Measurements from ENCODE around the gene APPL2. TPM values are rescaled to one million over a fixed set of nuclear protein-coding genes. Genes with fewer than 3 reads are reported as not detected.

APPL2 gene
- total RNA-seq, 2 donors from 2014 or later: 13.1 to 30.3 TPM

DNA sequence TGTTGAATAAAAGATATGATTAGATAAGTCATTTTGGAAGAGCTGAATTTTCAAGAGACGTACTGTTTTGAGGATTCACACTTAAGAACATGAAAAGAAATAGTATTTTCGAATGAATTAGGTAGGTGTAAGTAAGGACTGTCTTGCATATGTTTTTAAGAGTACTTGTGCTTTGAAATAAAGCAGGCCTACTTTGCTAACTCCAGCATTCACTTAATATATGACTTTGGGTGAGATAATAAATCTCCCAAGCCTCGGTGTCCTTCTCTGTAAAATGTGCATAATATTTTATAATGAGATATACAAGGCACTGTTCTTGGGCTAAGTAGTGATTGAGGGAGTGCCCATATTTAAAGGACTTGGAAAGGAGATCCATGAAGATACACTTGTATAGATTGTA lies 73.8 kb downstream of the APPL2 start:
- H3K36me3 ChIP-seq: peaks cover 68% of the 10 kb centered on the region
- no peak overlapping the region for H3K4me3 ChIP-seq
- no peaks in the 10 kb centered on the region for H3K4me1 ChIP-seq
- H3K27me3 ChIP-seq: no peaks in the 10 kb centered on the region
- TF ChIP-seq, protein P1, sequence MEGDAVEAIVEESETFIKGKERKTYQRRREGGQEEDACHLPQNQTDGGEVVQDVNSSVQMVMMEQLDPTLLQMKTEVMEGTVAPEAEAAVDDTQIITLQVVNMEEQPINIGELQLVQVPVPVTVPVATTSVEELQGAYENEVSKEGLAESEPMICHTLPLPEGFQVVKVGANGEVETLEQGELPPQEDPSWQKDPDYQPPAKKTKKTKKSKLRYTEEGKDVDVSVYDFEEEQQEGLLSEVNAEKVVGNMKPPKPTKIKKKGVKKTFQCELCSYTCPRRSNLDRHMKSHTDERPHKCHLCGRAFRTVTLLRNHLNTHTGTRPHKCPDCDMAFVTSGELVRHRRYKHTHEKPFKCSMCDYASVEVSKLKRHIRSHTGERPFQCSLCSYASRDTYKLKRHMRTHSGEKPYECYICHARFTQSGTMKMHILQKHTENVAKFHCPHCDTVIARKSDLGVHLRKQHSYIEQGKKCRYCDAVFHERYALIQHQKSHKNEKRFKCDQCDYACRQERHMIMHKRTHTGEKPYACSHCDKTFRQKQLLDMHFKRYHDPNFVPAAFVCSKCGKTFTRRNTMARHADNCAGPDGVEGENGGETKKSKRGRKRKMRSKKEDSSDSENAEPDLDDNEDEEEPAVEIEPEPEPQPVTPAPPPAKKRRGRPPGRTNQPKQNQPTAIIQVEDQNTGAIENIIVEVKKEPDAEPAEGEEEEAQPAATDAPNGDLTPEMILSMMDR (IDR thresholded peaks at IDR 0.05): no peak
- DNase-seq (ENCODE audit: low spot score): no peak
- H3K27ac ChIP-seq: no peak overlapping the region
- no peaks in the 10 kb centered on the region for H3K9me3 ChIP-seq

DNA sequence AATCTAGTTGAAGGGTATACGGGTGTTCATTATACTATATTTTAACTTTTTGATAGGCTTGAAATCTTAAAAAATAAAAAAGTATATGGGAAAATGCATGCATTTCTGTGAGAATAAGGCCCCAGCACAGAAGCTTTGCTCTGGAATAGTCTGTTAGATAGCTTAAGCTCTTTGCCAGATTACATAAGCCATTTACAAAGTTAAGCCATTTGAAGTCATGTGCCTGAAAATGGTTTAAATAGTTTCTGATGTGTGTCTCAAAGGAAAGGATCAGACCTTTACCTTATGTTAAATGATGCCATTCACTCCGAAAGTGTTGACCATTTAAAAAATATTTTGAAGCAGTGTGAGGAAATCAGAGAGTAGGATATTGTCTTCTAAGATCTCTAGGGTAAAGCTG lies 77.1 kb downstream of the APPL2 start:
- no peaks in the 10 kb centered on the region for H3K9me3 ChIP-seq
- TF ChIP-seq, protein P1 (IDR thresholded peaks at IDR 0.05): no peak
- H3K4me1 ChIP-seq: no peaks in the 10 kb centered on the region

DNA sequence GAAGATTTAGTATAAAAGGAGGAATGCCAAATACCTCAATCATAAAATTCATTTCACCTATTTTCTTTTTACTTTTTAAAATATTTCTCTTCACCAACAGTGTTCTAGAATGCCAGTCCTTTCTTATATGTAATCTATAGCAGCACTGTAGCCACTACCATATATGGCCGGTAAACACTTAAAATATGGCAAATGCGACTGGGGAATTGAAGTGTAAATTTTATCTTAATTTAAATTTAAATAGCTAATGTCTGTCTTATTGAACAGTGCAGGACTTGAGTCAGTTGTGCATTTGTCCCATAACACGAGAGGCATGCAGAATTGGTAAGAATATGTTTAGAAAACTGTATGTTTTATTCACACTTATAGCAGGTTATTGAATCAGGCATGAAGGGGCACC lies 78.4 kb downstream of the APPL2 start:
- Histone ChIP-seq H3K4me1 (no peaks in the 10 kb centered on the region), H3K27ac (no peak overlapping the region), H3K9me3 (no peaks in the 10 kb centered on the region), H3K36me3 (peaks cover 57% of the 10 kb centered on the region), H3K4me3 (no peak overlapping the region), H3K27me3 (no peaks in the 10 kb centered on the region)
- TF ChIP-seq, protein P1 (IDR thresholded peaks at IDR 0.05): no peak
- DNase-seq (ENCODE audit: low spot score): no peak

More for the DNA sequence above, 77.1 kb downstream of the APPL2 start:
- peaks cover 53% of the 10 kb centered on the region for H3K36me3 ChIP-seq
- no peak overlapping the region for H3K27ac ChIP-seq
- no peaks in the 10 kb centered on the region for H3K27me3 ChIP-seq
- H3K4me3 ChIP-seq: no peak overlapping the region
- DNase-seq (ENCODE audit: low spot score): no peak

DNA sequence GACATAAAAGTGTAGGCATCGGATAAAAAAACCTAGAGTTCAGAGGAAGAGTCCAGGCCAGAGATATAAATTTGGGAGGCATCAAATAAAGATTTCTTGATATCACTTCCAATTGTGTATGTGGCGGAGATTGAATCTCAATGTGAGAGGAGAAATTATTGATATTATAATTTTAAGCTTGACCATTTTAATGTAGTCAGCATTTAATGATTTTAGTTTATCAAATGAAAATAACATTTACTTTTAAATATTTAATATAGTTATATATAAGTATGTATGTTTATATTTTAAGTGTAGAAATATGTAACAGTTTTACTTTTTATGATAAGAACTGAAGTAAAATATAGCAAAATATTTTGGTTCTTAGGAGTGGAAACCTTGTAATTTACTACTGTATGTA lies 79.7 kb downstream of the APPL2 start:
- H3K27me3 ChIP-seq: no peaks in the 10 kb centered on the region
- H3K36me3 ChIP-seq: peaks cover 60% of the 10 kb centered on the region
- no peak overlapping the region for H3K4me3 ChIP-seq
- no peaks in the 10 kb centered on the region for H3K4me1 ChIP-seq
- H3K27ac ChIP-seq: no peak overlapping the region
- H3K9me3 ChIP-seq: no peaks in the 10 kb centered on the region
- no peak for DNase-seq (ENCODE audit: low spot score)
- TF ChIP-seq, protein P1 (IDR thresholded peaks at IDR 0.05): no peak

DNA sequence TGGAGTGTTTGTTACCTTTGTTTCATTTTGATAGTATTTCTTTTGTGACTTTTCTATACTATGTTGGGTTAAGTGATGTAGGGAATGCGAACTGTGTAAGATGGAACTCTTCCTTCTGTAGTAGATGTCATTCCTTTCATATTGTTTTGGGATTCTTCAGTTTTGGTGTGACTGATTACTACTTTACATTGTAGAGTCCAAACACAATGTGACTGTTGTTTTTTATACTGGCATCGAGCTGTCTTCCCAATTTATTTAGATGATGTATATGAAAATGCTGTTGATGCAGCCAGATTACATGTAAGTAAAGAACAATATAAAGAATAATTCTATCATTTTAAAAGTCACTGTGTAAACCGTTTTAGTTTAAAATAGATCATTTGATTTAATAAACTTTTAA lies 93.7 kb downstream of the APPL2 start:
- H3K4me1 ChIP-seq: no peaks in the 10 kb centered on the region
- no peak overlapping the region for H3K27ac ChIP-seq
- peaks cover 57% of the 10 kb centered on the region for H3K36me3 ChIP-seq
- H3K4me3 ChIP-seq: no peak overlapping the region
- TF ChIP-seq, protein P1 (IDR thresholded peaks at IDR 0.05): no peak
- no peak for DNase-seq (ENCODE audit: low spot score)
- H3K27me3 ChIP-seq: no peaks in the 10 kb centered on the region
- no peaks in the 10 kb centered on the region for H3K9me3 ChIP-seq

DNA sequence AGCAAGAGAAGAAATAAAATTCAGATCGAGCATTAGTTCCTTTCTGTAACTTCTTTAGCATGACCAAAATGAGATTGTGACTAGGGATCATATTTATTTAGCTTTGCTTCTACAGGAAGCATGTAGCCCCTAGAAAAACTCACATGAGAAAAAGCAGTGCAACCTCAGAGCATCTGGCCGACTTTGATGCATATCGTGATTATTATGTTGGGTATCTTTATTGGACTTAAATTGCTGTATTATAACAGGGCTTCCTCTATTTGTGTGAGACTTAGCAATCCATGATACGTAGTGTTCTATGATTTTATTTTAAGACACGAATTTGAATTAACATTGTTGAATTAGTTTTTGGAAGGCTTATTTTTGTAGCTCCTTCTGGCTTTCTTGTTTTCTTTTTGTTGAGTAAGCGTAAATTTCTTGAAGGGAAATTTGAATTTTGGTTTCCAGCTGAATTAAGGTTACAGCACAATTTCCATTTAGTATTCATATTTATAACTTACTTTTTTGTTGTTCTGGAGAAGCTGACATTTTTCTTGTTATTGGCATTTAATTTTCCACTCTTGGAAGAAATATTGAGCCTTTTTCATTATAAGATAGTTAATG lies 94.6 kb downstream of the APPL2 start:
- TF ChIP-seq, protein P1 (IDR thresholded peaks at IDR 0.05): no peak
- H3K36me3 ChIP-seq: peaks cover 53% of the 10 kb centered on the region

More for the DNA sequence above, 94.6 kb downstream of the APPL2 start:
- no peak overlapping the region for H3K4me3 ChIP-seq
- no peaks in the 10 kb centered on the region for H3K4me1 ChIP-seq
- no peaks in the 10 kb centered on the region for H3K27me3 ChIP-seq
- no peak for DNase-seq (ENCODE audit: low spot score)
- H3K9me3 ChIP-seq: no peaks in the 10 kb centered on the region
- H3K27ac ChIP-seq: no peak overlapping the region
